Effector memory CD4-positive, alpha-beta T cell (primary cell): Measurements from ENCODE around the gene MEF2C.

ENCODE experiments used
- DNase-seq, 3 donors: peaks; one replicate each; pipeline ENCODE4 v3.0.0-alpha.2; 2020
- H3K27ac ChIP-seq: 2 replicates; pipeline ENCODE4 v1.7.0; 2013; ENCODE audit warnings: mild to moderate bottlenecking, low read length, moderate library complexity; ENCODE audit not compliant: insufficient read depth, poor library complexity, severe bottlenecking
- H3K27me3 ChIP-seq: replicated peaks from 2 replicates; pipeline ENCODE4 v1.7.0; 2013; ENCODE audit warnings: mild to moderate bottlenecking, low read length; ENCODE audit not compliant: insufficient read depth, control insufficient read depth, poor library complexity, severe bottlenecking
- H3K36me3 ChIP-seq: 2 replicates; pipeline ENCODE4 v1.7.0; 2013; ENCODE audit warnings: mild to moderate bottlenecking, low read length, moderate library complexity; ENCODE audit not compliant: control insufficient read depth, insufficient read depth
- H3K4me1 ChIP-seq: 2 replicates; pipeline ENCODE4 v1.7.0; 2013; ENCODE audit warnings: low read length, mild to moderate bottlenecking; ENCODE audit not compliant: control insufficient read depth, insufficient read depth, poor library complexity, severe bottlenecking
- H3K4me3 ChIP-seq: 2 replicates; pipeline ENCODE4 v1.7.0; 2013; ENCODE audit warnings: low read length, low read depth, mild to moderate bottlenecking; ENCODE audit not compliant: insufficient read depth, poor library complexity, severe bottlenecking
- H3K9me3 ChIP-seq: 2 replicates; pipeline ENCODE4 v1.7.0; 2013; ENCODE audit warnings: mild to moderate bottlenecking, low read length, moderate library complexity; ENCODE audit not compliant: control insufficient read depth

Gene MEF2C

DNA sequence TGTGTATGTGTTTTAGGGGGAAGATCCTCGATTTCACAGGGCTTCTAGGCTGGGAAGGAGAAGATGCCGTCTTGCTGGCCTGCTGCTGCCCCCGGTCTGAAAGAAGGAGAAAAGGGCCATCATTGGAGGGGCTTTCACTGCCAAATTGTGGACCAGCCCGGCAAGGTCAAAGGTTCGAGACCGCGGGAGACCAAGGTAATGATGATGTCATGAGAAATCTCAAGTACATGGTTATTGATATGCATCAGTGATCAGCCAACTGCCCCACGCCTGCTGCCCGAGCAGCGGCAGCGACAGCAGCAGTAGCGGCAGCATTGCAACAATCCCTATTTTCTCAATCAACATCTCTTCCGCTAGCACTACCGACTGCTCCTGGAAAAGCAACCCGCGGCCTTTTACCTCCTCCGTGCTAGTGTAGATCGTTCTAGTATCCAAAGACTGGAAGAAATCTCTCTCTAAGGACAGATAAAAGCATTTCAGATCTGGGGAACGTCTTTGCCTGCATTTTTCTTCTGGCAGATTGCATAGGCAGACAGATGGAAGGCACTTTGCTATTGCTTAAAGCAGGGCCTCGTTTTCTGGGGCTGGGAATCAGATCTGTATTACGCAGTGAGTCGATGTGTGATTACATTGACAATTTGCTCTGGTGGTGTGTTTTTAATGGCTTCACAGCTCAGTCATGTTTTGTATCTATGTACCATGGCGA, 215.3 kb downstream of the MEF2C start:
- peaks cover 51% of the 10 kb centered on the region for H3K27me3 ChIP-seq
- DNase-seq, result no peak
- peak overlapping the region; percentile 58 for H3K4me3 ChIP-seq
- H3K4me1 ChIP-seq, result peaks cover 7% of the 10 kb centered on the region
- H3K9me3 ChIP-seq, result peaks cover 2% of the 10 kb centered on the region
- no peak overlapping the region for H3K27ac ChIP-seq
- H3K36me3 ChIP-seq, result no peaks in the 10 kb centered on the region
